GM19023 (cell line): ENCODE measurements around the gene UBAC1.
"Not testable (repeated sequence)": the region's sequence is repeated elsewhere in the genome, so short reads cannot be mapped to it uniquely, and the experiment has no call there.

Source experiments
- ATAC-seq: cut with Tn5 transposase; IDR thresholded peaks from one replicate; pipeline ENCODE4 v1.9.1; 2021; ENCODE audit warnings: mild to moderate bottlenecking, moderate library complexity; ENCODE audit not compliant: unreplicated experiment

Gene UBAC1

DNA sequence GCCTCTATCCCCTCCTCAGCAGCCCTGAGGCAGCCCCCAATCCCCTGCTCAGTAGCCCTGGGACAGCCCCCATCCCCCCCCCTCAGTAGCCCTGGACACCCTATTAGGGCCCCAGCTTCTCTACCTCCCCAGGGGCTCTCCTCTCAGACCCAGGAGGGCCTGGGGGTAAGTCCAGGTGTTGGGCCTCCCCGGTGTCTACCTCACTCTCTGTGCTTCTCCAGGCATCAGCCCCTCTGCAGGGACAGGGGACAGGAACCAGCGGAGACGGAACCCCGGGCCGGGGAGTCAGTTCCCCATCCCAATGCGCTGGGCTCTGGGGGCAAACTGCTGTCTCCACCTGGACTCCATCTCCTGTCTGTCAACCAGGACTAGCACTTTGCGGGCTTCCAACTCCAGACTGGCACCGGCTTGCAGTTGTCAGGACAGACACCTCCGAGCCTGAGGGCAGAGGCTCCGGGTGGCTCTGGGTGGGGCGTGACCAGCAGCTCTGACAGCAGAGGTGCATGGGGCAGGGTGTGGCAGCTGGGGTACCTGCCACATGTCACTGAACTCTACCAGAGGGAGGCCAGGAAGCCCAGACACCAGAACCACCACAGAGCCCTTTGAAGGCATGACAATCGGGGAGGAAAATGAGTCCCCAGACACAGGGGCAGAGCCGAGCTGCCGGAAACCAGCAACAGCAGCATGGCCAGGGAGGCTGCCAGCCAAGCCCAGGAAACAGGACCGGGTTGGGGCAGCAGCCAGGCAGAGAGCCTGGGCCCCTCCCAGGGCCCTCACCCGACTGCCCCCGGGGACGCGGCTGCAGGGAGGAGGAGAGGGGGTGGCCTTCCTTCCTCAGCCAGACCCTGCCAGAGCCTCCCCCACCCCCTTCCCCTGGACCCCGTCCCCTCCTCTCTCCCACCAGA is 17.7 kb upstream of the UBAC1 start:
- no peak for ATAC-seq

DNA sequence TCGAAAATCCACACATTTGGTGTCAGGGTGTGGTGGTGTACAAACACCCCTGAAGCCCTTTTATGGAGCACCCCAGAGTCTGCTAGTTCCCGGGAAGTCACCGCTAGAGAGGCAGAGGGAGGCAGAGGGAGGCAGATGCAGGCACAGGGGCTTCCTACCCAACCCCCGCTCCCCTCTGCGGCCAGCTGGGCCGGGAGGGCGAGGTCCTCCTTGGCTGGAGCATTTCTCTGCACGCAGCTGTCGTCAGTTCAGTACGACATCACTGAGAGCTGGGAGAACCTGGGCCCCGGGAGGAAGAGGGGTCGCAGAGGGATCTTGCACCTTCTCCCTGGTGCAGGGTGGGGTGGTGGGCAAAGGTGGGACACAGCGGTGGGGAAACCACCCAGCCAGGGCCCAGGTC is 15.8 kb upstream of the UBAC1 start:
- no peak for ATAC-seq

DNA sequence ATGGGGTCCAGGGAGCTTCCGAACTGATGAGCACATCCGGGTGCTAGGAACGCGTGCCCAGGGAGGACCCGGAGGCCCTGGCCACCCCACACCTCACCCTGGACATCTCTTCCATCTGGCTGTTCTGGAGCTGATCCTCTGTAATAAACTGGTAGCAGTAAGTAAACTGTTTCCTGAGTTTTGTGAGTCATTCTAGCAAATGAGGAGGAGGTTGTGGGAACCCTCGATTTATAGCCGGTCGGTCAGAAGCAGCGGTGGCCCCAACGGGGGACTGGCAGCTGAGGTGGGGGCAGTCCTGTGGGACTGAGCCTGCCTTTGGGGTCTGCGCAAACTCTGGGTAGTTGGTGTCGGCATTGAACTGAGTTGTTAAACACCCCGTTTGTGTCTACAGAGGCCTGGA is 15.4 kb upstream of the UBAC1 start:
- ATAC-seq, result no peak

DNA sequence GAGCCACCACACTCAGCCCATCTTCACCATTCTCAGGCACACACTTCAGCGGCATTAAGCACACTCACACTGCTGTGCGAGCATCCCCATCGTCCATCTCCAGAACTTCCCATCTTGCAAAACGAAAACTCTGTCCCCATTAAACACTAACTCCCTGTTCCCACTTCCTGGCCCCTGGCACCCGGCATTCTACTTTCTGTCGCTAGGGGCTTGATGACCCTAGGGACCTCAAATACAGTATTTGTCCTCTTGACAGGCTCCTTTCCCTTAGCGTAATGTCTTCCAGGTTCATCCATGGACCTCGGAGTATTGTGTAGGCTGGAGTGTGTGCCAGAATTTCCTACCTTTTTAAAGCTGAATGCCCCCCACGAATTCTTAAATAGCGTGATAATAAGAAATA is 14.7 kb upstream of the UBAC1 start:
- no peak for ATAC-seq

DNA sequence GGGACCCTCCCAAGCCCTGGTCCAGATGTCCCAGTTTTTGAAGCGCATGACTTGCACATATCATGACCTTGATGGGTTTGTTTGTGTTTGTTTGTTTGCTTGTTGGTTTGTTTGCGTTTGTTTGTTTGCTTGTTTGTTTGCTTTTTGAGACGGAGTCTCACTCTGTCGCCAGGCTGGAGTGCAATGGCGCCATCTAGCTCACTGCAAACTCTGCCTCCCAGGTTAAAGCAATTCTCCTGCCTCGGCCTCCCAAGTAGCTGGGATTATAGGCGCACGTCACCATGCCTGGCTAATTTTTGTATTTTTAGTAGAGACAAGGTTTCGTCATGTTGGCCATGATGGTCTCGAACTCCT is 13.0 kb upstream of the UBAC1 start:
- ATAC-seq, result no peak

DNA sequence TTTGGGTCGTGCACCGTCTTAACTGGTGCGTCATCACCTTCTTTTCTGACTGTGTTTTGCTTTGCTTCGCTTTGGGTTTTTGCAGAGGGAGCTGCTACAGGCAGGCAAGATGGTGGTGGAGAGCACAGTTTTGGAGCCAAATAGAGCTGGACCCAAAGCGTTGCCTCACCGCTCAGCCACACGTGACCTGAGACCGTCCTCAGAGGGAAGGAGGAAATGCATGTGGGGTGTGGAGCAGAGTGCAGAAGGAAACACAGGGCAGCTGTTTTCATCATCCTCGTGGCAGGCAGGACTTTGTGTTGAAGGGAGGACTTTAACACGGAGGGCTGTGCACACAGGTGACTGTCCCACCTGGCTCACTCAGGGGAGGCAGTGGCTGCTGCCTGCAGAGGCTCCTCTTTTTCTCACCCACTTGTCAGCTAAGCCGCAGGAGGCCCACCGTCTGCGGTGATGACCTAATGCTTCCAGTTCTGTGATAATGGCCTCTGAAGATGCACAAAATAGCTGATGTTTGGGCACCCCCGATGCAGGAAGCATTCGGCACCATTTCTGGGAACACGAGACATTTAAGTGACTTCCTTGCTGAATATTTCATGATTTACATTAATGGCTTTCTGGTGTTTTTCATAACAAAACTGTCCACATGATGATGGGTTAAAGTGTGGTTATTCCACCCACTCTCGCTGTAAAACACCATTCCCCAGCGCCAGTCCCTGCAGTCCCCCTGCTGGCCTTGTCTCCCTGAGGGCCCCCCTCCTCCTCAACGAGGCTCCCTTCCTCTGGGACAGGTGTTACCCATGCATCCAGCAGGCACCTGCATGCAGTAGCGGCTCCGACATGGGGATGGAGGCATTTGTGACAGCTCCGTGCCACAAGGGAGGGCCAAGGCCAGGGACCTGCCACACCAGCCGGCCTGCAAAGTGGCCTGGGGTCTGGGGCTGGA is 12.4 kb upstream of the UBAC1 start:
- ATAC-seq, result no peak

DNA sequence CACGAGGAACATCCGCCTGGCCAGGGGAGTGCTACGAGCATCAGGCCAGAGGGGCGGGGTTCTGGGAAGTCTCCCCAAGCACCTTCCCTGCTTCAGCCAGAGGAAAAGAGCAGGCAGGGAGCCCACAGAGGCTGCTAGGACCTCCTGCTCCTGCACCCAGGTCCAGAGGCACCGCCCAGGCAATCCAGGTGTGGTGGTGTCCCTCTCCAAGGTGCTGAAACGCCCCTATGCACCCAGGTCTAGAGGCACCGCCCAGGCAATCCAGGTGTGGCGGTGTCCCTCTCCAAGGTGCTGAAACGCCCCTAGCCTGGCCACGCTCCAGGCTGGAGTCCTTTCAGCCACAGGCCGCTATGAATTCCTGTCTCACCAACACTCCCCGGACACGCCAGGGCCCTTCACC is 10.7 kb upstream of the UBAC1 start:
- ATAC-seq, result no peak

DNA sequence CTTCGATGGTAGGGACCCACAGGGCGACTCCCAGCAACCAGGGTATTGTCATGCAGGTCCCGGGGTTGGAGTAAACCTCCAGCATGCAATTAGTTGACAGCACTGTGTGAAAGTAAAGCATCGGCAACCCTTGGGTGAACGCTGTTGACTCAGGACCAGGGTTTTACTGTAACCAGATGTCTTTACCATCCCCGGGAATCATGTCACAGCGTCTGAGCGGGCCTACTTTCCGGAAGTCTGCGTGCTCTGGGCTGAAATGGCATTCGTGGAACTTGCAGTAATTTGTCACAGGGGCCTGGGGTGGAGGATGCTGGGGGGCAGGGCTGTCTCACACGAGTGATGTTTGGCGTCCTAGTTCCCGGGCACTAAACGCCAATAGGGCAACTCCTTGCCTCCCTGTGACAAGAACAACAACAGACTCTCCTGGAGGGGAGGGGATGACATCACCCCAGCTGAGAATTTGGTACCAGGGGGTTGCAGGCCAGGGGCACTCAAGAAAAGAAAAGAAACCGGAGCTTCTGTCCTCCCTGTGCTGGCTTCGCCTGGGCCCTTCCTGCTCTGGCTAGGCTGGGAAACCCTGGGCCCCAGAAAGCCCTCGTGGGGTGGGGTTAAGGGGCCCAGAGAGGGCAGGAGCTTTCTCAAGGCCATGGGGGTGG is 10.1 kb upstream of the UBAC1 start:
- ATAC-seq, result no peak

DNA sequence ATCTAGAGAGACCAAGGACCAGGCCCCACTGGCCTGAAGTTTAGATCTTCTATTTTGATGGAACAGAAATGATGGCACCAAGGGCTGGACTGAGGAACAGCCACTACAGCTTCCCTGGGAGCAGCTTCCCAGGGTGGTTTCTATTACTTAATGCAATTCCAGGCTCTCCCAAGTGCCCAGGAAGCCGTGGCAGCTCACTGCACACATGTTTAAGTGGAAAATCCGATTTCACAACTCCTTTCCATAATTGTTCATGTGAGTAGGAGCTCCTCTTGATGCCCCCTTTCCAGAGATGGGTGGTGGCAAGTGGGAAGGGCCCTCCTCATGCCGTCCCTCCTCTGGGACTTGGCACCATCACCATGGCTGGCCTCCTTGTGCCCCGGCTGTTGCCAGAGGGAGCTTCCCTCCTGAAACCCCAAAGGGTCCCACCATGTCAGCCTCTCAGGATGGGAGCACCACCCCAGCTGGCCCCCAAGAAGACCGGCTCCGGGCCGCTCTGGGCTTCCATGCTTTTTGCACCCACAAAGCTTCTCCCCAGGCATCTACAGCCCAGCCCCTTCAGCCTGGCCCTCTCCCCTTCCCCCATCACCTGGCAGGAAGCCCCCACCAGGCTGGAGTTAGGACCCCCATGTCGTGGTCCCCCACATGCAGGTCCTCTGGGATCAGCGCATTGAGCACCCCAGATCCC is 9.1 kb upstream of the UBAC1 start:
- ATAC-seq, result no peak

DNA sequence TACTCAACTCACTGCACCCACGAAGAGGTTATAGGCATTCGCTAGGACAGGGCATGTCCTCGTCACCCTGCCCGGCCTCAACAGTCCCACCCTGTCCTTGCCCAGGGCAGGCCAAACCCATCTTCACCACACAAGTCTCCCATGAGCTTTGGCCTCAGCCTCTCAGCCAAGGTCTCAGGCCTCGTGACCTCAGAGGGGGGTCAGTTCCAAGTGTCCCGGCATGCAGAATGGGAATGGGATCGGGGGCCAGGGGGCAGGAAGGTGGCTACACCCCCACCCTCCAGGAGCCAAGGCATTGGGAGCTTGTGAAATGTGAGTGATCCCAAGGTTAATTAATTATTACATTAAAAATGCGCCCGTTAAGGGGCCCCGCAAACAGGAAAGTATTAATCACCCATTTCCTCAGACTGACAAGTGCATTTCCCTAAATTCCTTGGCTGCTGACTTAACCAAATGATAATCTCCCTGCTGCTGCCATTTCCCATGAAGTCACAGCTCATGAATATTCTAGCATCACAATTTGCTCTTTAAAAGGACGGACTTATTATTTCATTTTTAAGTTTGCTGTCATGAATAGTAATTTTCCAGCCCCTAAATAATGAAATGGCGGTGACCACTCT is 8.0 kb upstream of the UBAC1 start:
- no peak for ATAC-seq

DNA sequence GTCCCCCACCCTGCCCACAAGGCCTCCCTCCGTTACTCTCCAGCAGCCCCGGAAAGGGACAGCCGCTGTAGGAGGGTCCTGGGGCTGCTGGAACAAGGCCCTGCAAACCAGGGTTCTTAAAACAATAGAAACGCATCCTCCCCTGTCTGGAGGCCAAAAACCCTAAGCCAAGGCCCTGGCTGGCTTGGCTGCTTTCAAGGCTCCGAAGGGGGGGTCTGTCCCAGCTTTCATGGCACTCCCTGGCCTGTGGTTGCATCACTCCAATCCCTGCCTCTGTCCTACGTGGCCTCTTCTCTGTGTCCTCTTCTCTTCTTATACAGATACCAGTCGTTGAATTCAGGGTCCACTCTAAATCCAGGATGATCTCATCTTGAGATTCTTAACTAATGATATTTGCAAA is 7.4 kb upstream of the UBAC1 start:
- no peak for ATAC-seq

DNA sequence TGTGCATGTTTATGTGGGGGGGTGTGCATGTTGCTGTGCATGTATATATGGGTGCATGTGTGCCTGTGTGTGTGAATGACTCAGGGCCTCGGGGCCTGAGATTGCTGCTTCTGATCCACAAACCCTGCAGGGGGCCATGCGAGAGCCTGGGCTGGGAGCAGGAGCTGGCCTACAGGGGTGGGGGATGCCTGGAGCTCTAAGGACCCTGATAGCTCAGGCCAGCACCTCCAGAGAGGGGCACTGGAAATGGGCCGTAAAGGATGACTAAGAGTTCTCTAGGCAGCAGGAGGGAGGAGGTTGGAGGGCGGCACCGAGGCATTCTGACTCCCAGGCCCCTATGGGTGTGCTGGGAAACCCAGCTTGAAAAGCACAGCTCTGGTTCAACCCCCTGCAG is 6.9 kb upstream of the UBAC1 start:
- no peak for ATAC-seq

DNA sequence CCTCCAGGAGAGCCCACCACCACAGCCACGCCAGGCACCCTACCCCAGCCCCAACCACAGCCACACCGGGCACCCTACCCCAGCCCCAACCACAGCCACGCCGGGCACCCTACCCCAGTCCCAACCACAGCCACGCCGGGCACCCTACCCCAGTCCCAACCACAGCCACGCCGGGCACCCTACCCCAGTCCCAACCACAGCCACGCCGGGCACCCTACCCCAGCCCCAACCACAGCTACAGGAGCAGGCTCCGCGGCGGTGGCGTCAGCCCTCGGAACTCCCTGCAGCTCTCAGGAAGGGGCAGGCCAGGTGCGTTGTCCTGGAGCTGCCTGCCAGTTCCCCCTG is 5.7 kb upstream of the UBAC1 start:
- not testable (repeated sequence) for ATAC-seq

DNA sequence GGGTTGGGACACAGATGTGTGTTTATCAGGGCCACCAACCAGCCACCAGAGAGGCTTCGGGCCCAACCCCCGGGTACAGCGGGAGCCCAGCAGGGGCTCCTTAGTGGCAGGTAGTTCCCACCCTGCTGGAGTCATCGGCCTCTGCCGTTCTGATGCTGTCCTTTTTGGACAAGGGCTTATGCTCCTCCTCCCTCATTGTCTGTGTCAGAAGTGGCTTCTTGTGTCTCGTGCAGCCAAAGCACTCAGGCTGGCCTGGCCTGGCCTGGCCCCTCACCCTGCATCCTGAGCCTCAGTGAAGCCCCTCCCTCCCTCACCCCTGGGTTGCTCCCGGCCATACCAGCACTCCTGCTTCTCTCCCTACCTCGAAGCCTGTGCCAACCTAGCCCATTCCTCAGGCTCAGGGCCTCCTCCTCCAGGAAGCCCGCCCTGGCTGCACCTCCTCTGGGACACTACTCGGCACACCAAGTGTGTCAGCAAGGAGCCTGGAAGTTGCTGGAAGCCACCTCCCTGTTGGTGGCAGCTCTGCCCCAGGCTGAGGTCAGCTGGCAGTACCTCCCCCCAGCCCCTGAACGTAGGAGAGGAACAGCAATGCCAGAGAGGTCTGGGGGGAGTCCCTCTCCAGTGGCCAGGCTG is 4.1 kb upstream of the UBAC1 start:
- no peak for ATAC-seq

DNA sequence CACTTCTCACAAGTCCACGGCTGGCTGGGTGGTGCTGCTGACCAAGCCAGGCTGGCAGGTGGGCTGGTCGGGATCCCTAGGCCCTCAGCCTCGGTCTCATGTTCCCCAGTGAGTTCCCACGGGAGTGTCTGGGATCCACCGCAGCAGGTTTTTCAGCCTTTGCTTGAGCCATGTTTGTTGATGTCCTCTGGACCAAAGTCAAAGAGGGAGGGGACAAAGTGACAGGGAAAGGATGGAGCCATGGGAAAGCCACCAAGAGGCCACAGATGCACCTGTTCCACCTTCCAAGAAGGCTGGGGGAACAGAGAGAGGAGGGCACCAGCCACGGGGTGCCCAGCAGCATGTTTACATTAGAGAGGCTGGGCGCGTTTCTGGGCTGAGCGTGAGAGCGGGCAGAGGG is 2.8 kb upstream of the UBAC1 start:
- ATAC-seq, result no peak

DNA sequence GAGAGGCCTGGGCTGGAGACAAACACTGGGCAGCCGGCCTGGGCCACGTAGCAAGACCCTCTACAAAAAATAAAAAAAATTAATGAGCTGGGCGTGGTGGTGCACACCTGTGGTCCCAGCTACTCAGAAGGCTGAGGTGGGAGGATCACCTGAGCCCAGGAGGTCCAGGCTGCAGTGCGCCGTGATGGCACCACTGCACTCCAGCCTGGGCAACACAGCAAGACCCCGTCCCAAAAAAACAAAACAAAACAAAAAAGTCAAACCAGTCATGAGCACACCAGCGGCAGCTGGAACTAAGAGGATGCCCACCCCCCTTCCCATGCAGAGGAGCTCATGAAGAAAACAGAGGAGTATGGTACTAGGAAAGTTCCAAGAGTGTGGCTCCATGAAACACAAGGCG is 2.2 kb upstream of the UBAC1 start:
- ATAC-seq, result no peak

DNA sequence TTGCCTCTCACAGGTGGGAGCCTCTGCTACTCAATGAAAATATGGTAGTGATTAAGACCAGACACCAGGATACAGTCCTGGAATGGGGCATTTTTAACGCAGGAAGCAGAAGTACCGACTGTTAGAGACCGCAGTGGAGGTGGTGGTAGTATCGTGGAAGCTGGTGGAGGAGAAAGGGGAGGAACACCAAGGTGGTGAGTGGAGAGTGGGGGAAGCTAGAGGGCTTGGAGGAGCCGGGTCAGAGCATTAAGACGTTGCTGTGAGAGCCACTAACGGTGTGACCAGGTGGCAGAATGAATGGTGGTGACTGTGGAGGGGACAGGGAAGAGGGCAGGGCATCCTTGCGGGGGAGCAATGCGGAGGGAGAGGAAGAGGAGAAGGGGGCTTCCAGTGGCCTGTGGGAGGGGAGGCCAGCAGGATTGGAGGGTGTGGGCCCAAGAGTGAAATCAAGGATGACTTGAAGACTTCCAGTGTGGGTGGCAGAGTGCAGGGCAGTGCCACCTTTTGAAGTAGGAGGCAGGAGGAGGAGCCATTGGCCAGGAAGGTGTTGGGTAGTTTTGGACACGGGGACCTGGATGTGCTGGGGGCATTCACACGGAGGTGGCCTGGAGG is 1.6 kb upstream of the UBAC1 start:
- no peak for ATAC-seq

DNA sequence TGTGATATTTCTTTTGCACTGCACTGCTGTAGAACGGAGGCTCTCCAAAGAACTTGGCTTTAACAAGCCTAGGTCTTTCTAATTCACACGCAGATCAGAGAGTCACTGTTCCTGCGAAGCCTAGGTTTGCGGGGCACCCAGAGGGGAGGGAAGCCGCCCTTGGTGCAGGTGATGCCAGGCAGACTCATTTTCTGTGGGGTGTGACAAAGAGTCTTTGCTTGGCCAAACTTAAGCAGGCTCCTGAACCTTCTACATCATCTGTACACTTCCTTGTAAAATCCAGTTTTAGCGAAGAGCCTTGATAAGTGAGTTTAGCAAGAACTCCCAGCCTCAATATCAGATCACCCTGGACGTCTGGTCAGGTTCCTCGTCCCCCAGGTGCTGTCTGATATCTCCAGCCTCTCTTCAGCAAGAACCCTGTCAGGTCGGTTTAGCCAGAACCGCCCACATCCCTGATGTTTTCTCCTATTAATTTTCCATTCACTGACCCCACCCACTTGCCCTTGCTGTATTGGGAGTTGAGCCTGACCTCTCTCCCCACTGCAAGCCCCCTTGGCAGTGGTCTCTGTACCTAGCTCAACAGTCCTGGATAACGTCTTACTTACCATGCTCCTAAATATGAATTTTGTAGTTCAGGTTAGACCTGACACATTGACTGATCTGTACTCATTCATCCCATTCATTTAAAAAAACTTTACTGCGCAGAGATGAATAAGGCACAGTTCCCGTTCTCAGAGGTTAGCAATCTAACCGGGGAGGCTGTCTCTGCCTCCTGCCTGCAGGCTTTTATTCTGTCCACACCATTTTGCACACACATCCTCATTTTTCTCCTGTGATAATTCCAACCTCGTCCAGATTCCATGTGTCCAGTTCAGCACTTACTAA is 880 bp upstream of the UBAC1 start:
- ATAC-seq, result no peak
